Erythroblast (primary cell): ENCODE measurements around the gene CHSY1.
"Not testable (repeated sequence)": the region's sequence is repeated elsewhere in the genome, so short reads cannot be mapped to it uniquely, and the experiment has no call there.

Experiments used
- GATA1 ChIP-seq: IDR thresholded peaks from 2 replicates; pipeline ENCODE4 v1.6.1; 2011; ENCODE audit warnings: low read depth, mild to moderate bottlenecking, control low read depth, low read length, moderate library complexity
- POLR2A ChIP-seq: IDR thresholded peaks from 2 replicates; pipeline ENCODE4 v1.6.1; 2011; ENCODE audit warnings: mild to moderate bottlenecking, low read length

GRCh38 chr15:101214435-101215097 is 37.3 kb downstream of the CHSY1 start:
- TF ChIP-seq POLR2A, GATA1: not testable (repeated sequence)
